Endodermal cell (in vitro differentiated cells): ENCODE results near the gene GPR37L1. TPM values are rescaled to one million over a fixed set of nuclear protein-coding genes. Genes with fewer than 3 reads are reported as not detected.
A peak's percentile ranks its signal among the peaks of the same experiment; 100 is the strongest.
"Not testable (repeated sequence)": the region's sequence is repeated elsewhere in the genome, so short reads cannot be mapped to it uniquely, and the experiment has no call there.

Source experiments
- DNase-seq: peaks from one replicate; pipeline ENCODE4 v3.0.0-alpha.2; 2017
- H3K27ac ChIP-seq: 2 replicates; pipeline ENCODE4 v1.5.1; 2013; ENCODE audit warnings: mild to moderate bottlenecking, low read depth, low read length, moderate library complexity
- H3K27me3 ChIP-seq: 2 replicates; pipeline ENCODE4 v1.6.1; 2013; ENCODE audit warnings: mild to moderate bottlenecking, low read length, moderate library complexity; ENCODE audit not compliant: insufficient read depth, control insufficient read depth, poor library complexity, severe bottlenecking
- H3K36me3 ChIP-seq: 2 replicates; pipeline ENCODE4 v1.7.0; 2013; ENCODE audit warnings: mild to moderate bottlenecking, low read length, moderate library complexity; ENCODE audit not compliant: control insufficient read depth, insufficient read depth
- H3K4me1 ChIP-seq: one replicate; pipeline ENCODE4 v1.7.0; 2013; ENCODE audit warnings: low read length; ENCODE audit not compliant: control insufficient read depth, insufficient read depth
- H3K4me3 ChIP-seq: 2 replicates; pipeline ENCODE4 v1.5.1; 2013; ENCODE audit warnings: mild to moderate bottlenecking, low read length, moderate library complexity
- H3K9ac ChIP-seq: 2 replicates; pipeline ENCODE4 v1.6.1; 2013; ENCODE audit warnings: mild to moderate bottlenecking, low read length, moderate library complexity; ENCODE audit not compliant: poor library complexity, severe bottlenecking; ENCODE audit errors: extremely low read depth
- H3K9me3 ChIP-seq: 2 replicates; pipeline ENCODE4 v1.6.1; 2013; ENCODE audit warnings: mild to moderate bottlenecking, low read length, moderate library complexity; ENCODE audit not compliant: control insufficient read depth
- H3K27ac Mint-ChIP-seq: 2 replicates; pipeline ENCODE4 v1.8.0; 2020; ENCODE audit warnings: mixed read lengths
- H3K27me3 Mint-ChIP-seq: 2 replicates; pipeline ENCODE4 v1.8.0; 2021; ENCODE audit warnings: mild to moderate bottlenecking, mixed read lengths; ENCODE audit not compliant: insufficient read depth
- H3K36me3 Mint-ChIP-seq: 2 replicates; pipeline ENCODE4 v1.8.0; 2020; ENCODE audit warnings: low read depth, mixed read lengths
- H3K4me1 Mint-ChIP-seq: 2 replicates; pipeline ENCODE4 v1.8.0; 2020; ENCODE audit warnings: mixed read lengths
- H3K4me3 Mint-ChIP-seq: 2 replicates; pipeline ENCODE4 v1.8.0; 2020; ENCODE audit warnings: mild to moderate bottlenecking, moderate library complexity, mixed read lengths
- H3K9me3 Mint-ChIP-seq: 2 replicates; pipeline ENCODE4 v1.8.0; 2020; ENCODE audit warnings: mild to moderate bottlenecking, mixed read lengths
- WGBS, 2 experiments: methylation state at CpG; one replicate each; pipeline versions ENCODE4 v1.1.5 to v1.1.7; 2013; ENCODE audit warnings: missing lambda C conversion rate in 2 of 2, mixed read lengths in 1 of 2; ENCODE audit not compliant: insufficient coverage in 1 of 2, insufficient read length in 1 of 2; 5-methylcytosine and 5-hydroxymethylcytosine counted together
- total RNA-seq, 2 donors: library from RNA; stranded (reverse); fragmentation: NEBNext Ultra II Directional in 1 of 2; extraction: Animal tissue kit (Norgen Biotek cat#: 25700) in 1 of 2; gene quantifications; 2 replicates in 1 of 2; 3 replicates in 1 of 2; pipeline ENCODE4 v1.2.1, GENCODE V29; 2021
- TF ChIP-seq, protein P1 (sequence below): fragments of 200-600 bp; sonication (generic); conservative IDR thresholded peaks from 2 replicates; pipeline ENCODE4 v1.5.0; 2021; ENCODE audit warnings: antibody characterized with exemption, mild to moderate bottlenecking

Gene GPR37L1
- total RNA-seq, 2 donors from 2014 or later: 0.04 TPM; not detected in 1

DNA sequence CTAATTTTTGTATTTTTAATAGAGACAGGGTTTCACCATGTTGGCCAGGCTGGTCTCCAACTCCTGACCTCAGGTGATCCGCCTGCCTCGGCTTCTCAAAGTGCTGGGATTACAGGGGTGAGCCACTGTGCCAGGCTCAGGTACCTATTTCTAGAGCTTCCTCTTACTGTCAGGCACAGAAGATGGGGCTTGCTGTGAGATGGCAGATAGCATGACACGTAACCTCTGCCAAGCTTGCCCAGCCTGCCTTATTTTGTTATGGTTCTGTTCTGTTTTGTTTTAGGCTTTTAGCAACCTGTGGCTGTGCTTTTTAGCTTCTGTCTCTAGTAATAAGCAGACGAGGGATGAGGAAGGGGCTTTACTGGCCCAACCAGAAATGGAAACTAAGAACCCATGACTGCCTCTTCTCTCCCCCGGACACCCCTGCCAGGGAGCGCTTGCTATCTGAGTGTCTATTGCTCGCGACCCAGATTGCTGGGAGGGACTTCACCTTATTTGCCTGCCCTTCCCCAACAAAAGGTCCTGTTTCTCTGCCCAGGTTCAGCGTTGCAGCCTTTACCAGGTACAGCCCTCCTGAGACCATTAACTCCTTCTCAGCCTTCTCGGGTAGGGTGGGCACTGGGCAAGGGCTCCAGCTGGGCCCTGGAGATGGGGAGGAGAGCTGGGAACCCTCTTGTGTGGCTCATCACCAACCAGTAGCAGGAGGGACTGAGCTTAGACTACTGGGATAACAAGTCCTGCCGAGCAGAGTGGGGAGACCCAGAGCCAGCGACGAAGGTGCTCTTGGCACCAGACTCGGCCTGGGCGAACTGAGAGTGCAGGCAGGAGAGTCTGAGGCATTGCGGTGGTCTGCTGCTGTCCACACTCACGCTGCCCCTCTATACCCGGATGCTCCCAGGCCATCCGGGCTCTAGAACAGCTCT, 57.4 kb downstream of the GPR37L1 start:
- TF ChIP-seq, protein P1, sequence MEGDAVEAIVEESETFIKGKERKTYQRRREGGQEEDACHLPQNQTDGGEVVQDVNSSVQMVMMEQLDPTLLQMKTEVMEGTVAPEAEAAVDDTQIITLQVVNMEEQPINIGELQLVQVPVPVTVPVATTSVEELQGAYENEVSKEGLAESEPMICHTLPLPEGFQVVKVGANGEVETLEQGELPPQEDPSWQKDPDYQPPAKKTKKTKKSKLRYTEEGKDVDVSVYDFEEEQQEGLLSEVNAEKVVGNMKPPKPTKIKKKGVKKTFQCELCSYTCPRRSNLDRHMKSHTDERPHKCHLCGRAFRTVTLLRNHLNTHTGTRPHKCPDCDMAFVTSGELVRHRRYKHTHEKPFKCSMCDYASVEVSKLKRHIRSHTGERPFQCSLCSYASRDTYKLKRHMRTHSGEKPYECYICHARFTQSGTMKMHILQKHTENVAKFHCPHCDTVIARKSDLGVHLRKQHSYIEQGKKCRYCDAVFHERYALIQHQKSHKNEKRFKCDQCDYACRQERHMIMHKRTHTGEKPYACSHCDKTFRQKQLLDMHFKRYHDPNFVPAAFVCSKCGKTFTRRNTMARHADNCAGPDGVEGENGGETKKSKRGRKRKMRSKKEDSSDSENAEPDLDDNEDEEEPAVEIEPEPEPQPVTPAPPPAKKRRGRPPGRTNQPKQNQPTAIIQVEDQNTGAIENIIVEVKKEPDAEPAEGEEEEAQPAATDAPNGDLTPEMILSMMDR: no peak
- Mint-ChIP-seq H3K27ac (no peak overlapping the region), H3K4me3 (no peak overlapping the region), H3K27me3 (peaks cover 16% of the 10 kb centered on the region), H3K36me3 (no peaks in the 10 kb centered on the region), H3K4me1 (peaks cover 7% of the 10 kb centered on the region), H3K9me3 (no peaks in the 10 kb centered on the region)
- Histone ChIP-seq H3K4me1 (no peaks in the 10 kb centered on the region), H3K27ac (no peak overlapping the region), H3K4me3 (no peak overlapping the region), H3K9me3 (no peaks in the 10 kb centered on the region), H3K9ac (no peak overlapping the region), H3K36me3 (no peaks in the 10 kb centered on the region), H3K27me3 (no peaks in the 10 kb centered on the region)
- DNase-seq: no peak
- WGBS, 2 experiments: 87 to 91% methylated on average over 9 to 19 of the region's 19 CpGs

DNA sequence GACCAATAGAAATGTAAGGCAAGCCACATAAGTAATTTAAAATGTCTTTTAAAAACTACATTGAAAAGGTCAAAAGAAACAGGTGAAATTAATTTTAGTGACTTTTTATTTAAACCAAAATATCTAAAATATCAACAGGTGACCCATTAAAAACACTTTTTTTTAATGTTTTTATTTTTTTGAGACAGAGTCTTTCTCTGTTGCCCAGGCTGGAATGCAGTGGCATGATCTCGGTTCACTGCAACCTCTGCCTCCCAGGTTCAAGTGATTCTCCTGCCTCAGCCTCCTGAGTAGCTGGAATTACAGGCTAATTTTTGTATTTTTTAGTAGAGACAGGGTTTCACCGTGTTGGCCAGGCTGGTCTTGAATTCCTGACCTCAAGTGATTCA, 58.0 kb downstream of the GPR37L1 start:
- peaks cover 18% of the 10 kb centered on the region for H3K27me3 Mint-ChIP-seq
- H3K4me1 Mint-ChIP-seq, H3K27ac ChIP-seq, H3K9ac ChIP-seq, H3K36me3 ChIP-seq, DNase-seq, H3K4me1 ChIP-seq, H3K4me3 Mint-ChIP-seq, H3K27me3 ChIP-seq, H3K27ac Mint-ChIP-seq, H3K9me3 Mint-ChIP-seq, H3K36me3 Mint-ChIP-seq, H3K9me3 ChIP-seq, H3K4me3 ChIP-seq: not testable (repeated sequence)
- 78 to 100% methylated on average over 2 of the region's 2 CpGs for WGBS, 2 experiments

DNA sequence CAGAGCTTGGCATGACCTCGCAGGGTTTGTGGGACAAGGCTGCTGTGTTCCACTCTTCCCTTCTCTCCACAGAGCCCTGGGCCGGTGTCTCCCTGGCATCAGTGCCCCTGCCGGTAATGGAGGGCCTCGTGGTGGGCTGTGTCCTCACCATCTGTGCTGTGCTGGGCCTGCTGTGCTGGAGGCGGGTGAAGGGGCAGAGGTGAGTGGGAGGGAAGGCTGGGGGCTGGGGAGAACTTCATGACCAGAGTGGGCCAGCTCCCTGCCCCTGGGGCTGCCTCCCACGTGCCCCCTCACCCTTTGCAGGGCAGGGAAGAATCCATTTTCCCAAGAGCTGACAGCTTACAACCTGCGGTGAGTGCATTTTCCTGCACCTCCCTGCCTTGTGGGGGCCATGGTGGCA, 58.9 kb downstream of the GPR37L1 start:
- DNase-seq: peak; percentile 36
- TF ChIP-seq, protein P1: no peak
- no peaks in the 10 kb centered on the region for H3K27me3 ChIP-seq
- Mint-ChIP-seq H3K27ac (no peak overlapping the region), H3K9me3 (no peaks in the 10 kb centered on the region), H3K4me1 (peaks cover 8% of the 10 kb centered on the region), H3K36me3 (no peaks in the 10 kb centered on the region), H3K4me3 (no peak overlapping the region), H3K27me3 (peaks cover 18% of the 10 kb centered on the region)
- no peaks in the 10 kb centered on the region for H3K9me3 ChIP-seq
- H3K9ac ChIP-seq: no peak overlapping the region
- H3K4me3 ChIP-seq: no peak overlapping the region
- 92% methylated on average over 3 to 7 of the region's 7 CpGs for WGBS, 2 experiments
- H3K4me1 ChIP-seq: no peaks in the 10 kb centered on the region
- H3K27ac ChIP-seq: no peak overlapping the region
- no peaks in the 10 kb centered on the region for H3K36me3 ChIP-seq
